H1 (cell line): ENCODE data around the gene NEO1. TPM values are rescaled to one million over a fixed set of nuclear protein-coding genes. Genes with fewer than 3 reads are reported as not detected.

ENCODE experiments used
- CTCF ChIA-PET: fragments of 300-600 bp; sonication (Branson Sonifier 250); formaldehyde crosslinking; loops from one replicate; lab custom pipeline; 2021; ENCODE audit not compliant: partially characterized antibody; lab: Charles Lee
- POLR2A ChIA-PET: fragments of 300-600 bp; sonication (Branson Sonifier 250); formaldehyde crosslinking; loops from one replicate; lab custom pipeline; 2021; ENCODE audit warnings: inconsistent platforms; ENCODE audit not compliant: partially characterized antibody; lab: Charles Lee
- DNase-seq, 2 experiments: peaks; one replicate each; pipeline versions ENCODE4 v3.0.0 to v3.0.0-alpha.2; 2010 to 2022; ENCODE audit warnings: low spot score in 2 of 2, low read depth in 1 of 2, mixed read lengths in 1 of 2
- FAIRE-seq: peaks from 2 replicates; lab custom pipeline; 2011; peaks lifted over from hg19 to GRCh38; lab: Jason Lieb, UNC
- H2AFZ ChIP-seq: 2 replicates; pipeline ENCODE4 v1.8.1; 2012; ENCODE audit warnings: low read length, inconsistent platforms
- H2AK5ac ChIP-seq: 2 replicates; pipeline ENCODE4 v1.6.1; 2013; ENCODE audit warnings: low read depth, low read length
- H2BK120ac ChIP-seq: replicated peaks from 2 replicates; pipeline ENCODE3; 2013; ENCODE audit warnings: low read depth, low read length, inconsistent platforms
- H2BK12ac ChIP-seq: 2 replicates; pipeline ENCODE4 v1.6.1; 2013; ENCODE audit warnings: low read depth, low read length
- H2BK15ac ChIP-seq: 2 replicates; pipeline ENCODE4 v1.6.1; 2013; ENCODE audit warnings: low read length
- H2BK20ac ChIP-seq: 2 replicates; pipeline ENCODE4 v1.6.1; 2013; ENCODE audit warnings: low read length
- H2BK5ac ChIP-seq: 2 replicates; pipeline ENCODE4 v1.6.1; 2013; ENCODE audit warnings: low read depth, low read length
- H3K14ac ChIP-seq: 2 replicates; pipeline ENCODE4 v1.6.1; 2013; ENCODE audit warnings: inconsistent platforms; ENCODE audit not compliant: insufficient read length
- H3K18ac ChIP-seq: 2 replicates; pipeline ENCODE4 v1.6.1; 2013; ENCODE audit warnings: low read length; ENCODE audit errors: extremely low read depth
- H3K23ac ChIP-seq: 2 replicates; pipeline ENCODE4 v1.6.1; 2013; ENCODE audit warnings: inconsistent platforms; ENCODE audit not compliant: insufficient read length
- H3K23me2 ChIP-seq: 2 replicates; pipeline ENCODE4 v1.6.1; 2013; ENCODE audit warnings: low read depth, low read length
- H3K27ac ChIP-seq: 2 replicates; pipeline ENCODE4 v1.6.1; 2011; ENCODE audit warnings: low read depth, low read length, inconsistent platforms
- H3K27me3 ChIP-seq, 4 experiments: replicated peaks in 1 of 4; 1 replicate in 1 of 4; 2 replicates in 3 of 4; pipeline versions ENCODE4 v1.6.1 to v1.8.1; 2011 to 2013; ENCODE audit warnings: low read length in 3 of 4, mild to moderate bottlenecking in 3 of 4, inconsistent platforms in 2 of 4, mixed read lengths in 2 of 4, moderate library complexity in 1 of 4; ENCODE audit not compliant: control insufficient read depth in 3 of 4, insufficient read depth in 3 of 4; ENCODE audit errors: extremely low read depth in 1 of 4
- H3K36me3 ChIP-seq, 4 experiments: 2 replicates each; pipeline versions ENCODE4 v1.6.1 to v1.8.1; 2011 to 2013; ENCODE audit warnings: mild to moderate bottlenecking in 4 of 4, low read length in 3 of 4, moderate library complexity in 2 of 4, control low read depth in 1 of 4, inconsistent platforms in 1 of 4; ENCODE audit not compliant: insufficient read depth in 4 of 4, control insufficient read depth in 2 of 4
- H3K4ac ChIP-seq: replicated peaks from 2 replicates; pipeline ENCODE3; 2013; ENCODE audit warnings: low read length, low read depth, mixed read lengths, inconsistent platforms; ENCODE audit not compliant: insufficient read length
- H3K4me1 ChIP-seq, 4 experiments: replicated peaks in 1 of 4; 1 replicate in 1 of 4; 2 replicates in 3 of 4; pipeline versions ENCODE4 v1.6.1 to v1.8.1; 2011 to 2013; ENCODE audit warnings: low read length in 3 of 4, inconsistent platforms in 2 of 4, mixed read lengths in 1 of 4; ENCODE audit not compliant: insufficient read depth in 4 of 4, control insufficient read depth in 3 of 4
- H3K4me2 ChIP-seq, 2 experiments: 2 replicates each; pipeline versions ENCODE4 v1.6.1 to v1.8.1; 2011 to 2013; ENCODE audit warnings: low read depth in 2 of 2, low read length in 2 of 2, control low read depth in 1 of 2, inconsistent platforms in 1 of 2, mild to moderate bottlenecking in 1 of 2; ENCODE audit not compliant: insufficient read depth in 1 of 2
- H3K4me3 ChIP-seq, 4 experiments: fragments of 200-600, 300-600 bp in 1 of 4; sonication (generic), shearing (Covaris generic), sonication (Bioruptor Twin) in 1 of 4; 2 replicates each; pipeline versions ENCODE4 v1.5.1 to v1.8.1; 2011 to 2016; ENCODE audit warnings: low read length in 4 of 4, low read depth in 3 of 4, control low read depth in 2 of 4, inconsistent platforms in 2 of 4, mild to moderate bottlenecking in 2 of 4, mixed read lengths in 1 of 4, moderate library complexity in 1 of 4; ENCODE audit not compliant: insufficient read depth in 2 of 4; ENCODE audit errors: extremely low read depth in 1 of 4
- H3K56ac ChIP-seq: replicated peaks from 2 replicates; pipeline ENCODE3; 2013; ENCODE audit warnings: low read depth, mild to moderate bottlenecking, mixed read lengths, low read length, inconsistent platforms; ENCODE audit not compliant: insufficient read length
- H3K79me1 ChIP-seq: 2 replicates; pipeline ENCODE4 v1.6.1; 2013; ENCODE audit warnings: low read depth, low read length, control low read depth
- H3K79me2 ChIP-seq, 2 experiments: 2 replicates each; pipeline versions ENCODE4 v1.6.1 to v1.8.1; 2012 to 2013; ENCODE audit warnings: low read length in 2 of 2, mild to moderate bottlenecking in 2 of 2, inconsistent platforms in 1 of 2; ENCODE audit not compliant: insufficient read depth in 2 of 2, control insufficient read depth in 1 of 2
- H3K9ac ChIP-seq, 4 experiments: replicated peaks in 1 of 4; 1 replicate in 1 of 4; 2 replicates in 3 of 4; pipeline versions ENCODE4 v1.6.1 to v1.8.1; 2011 to 2013; ENCODE audit warnings: low read depth in 3 of 4, low read length in 3 of 4, control low read depth in 2 of 4, mild to moderate bottlenecking in 2 of 4, moderate library complexity in 2 of 4, inconsistent platforms in 1 of 4; ENCODE audit errors: extremely low read depth in 1 of 4
- H3K9me3 ChIP-seq, 2 experiments: 2 replicates each; pipeline versions ENCODE4 v1.6.1 to v1.8.1; 2012 to 2013; ENCODE audit warnings: mild to moderate bottlenecking in 2 of 2, moderate library complexity in 2 of 2, control low read depth in 1 of 2, inconsistent platforms in 1 of 2, low read depth in 1 of 2, low read length in 1 of 2, mixed read lengths in 1 of 2; ENCODE audit not compliant: insufficient read depth in 2 of 2
- H4K20me1 ChIP-seq, 2 experiments: replicated peaks in 1 of 2; 2 replicates each; pipeline versions ENCODE3 to v1.8.1; 2011 to 2013; ENCODE audit warnings: inconsistent platforms in 2 of 2, low read length in 2 of 2, mild to moderate bottlenecking in 1 of 2; ENCODE audit not compliant: insufficient read depth in 2 of 2, control insufficient read depth in 1 of 2
- H4K5ac ChIP-seq: 2 replicates; pipeline ENCODE4 v1.6.1; 2013; ENCODE audit warnings: low read length, low read depth, mixed read lengths, inconsistent platforms; ENCODE audit not compliant: insufficient read length
- H4K8ac ChIP-seq: 2 replicates; pipeline ENCODE4 v1.8.0; 2013; ENCODE audit warnings: mild to moderate bottlenecking, moderate library complexity, low read length, inconsistent platforms; ENCODE audit not compliant: insufficient read depth; ENCODE audit errors: extremely low read depth
- H4K91ac ChIP-seq: replicated peaks from 2 replicates; pipeline ENCODE3; 2013; ENCODE audit warnings: low read length, mixed read lengths, inconsistent platforms; ENCODE audit not compliant: insufficient read length
- BACH1 ChIP-seq: IDR thresholded peaks from 2 replicates; pipeline ENCODE4 v1.6.1; 2012; ENCODE audit warnings: low read length, improper control_type of control experiment
- CEBPB ChIP-seq: IDR thresholded peaks from 2 replicates; pipeline ENCODE4 v1.6.1; 2012; ENCODE audit warnings: low read depth, low read length
- EZH2 ChIP-seq: fragments of 200-600 bp; sonication (generic); IDR thresholded peaks from 2 replicates; pipeline ENCODE4 v1.7.1; 2012; ENCODE audit warnings: low read depth, mild to moderate bottlenecking, moderate library complexity, low read length, inconsistent platforms; ENCODE audit not compliant: severe bottlenecking
- RFX5 ChIP-seq: IDR thresholded peaks from 2 replicates; pipeline ENCODE4 v1.6.1; 2011; ENCODE audit warnings: low read depth, low read length, improper control_type of control experiment, borderline replicate concordance
- SUZ12 ChIP-seq: fragments of 200-600 bp; sonication (generic); IDR thresholded peaks from 2 replicates; pipeline ENCODE4 v1.6.1; 2012; ENCODE audit warnings: mild to moderate bottlenecking, inconsistent platforms, low read length, moderate library complexity, mixed read lengths
- TEAD4 ChIP-seq: IDR thresholded peaks from 2 replicates; pipeline ENCODE4 v1.6.1; 2012; ENCODE audit warnings: low read depth, low read length, inconsistent platforms, mixed read lengths
- WGBS, 2 experiments: shearing (Covaris generic) in 1 of 2; methylation state at CpG; one replicate each; pipeline versions ENCODE4 v1.1.6 to v1.1.7; 2013 to 2015; ENCODE audit warnings: low lambda C conversion rate in 2 of 2, mixed read lengths in 2 of 2, inconsistent platforms in 1 of 2, low coverage in 1 of 2, missing lambda C conversion rate in 1 of 2; ENCODE audit not compliant: insufficient replicate concordance in 2 of 2, insufficient coverage in 1 of 2, insufficient read length in 1 of 2; ENCODE audit errors: extremely low coverage in 1 of 2, missing lambda C conversion rate in 1 of 2; 5-methylcytosine and 5-hydroxymethylcytosine counted together
- polyA plus RNA-seq, 7 experiments: library from polyadenylated mRNA; depleted of rRNA in 3 of 7; stranded (reverse) in 5 of 7; unstranded in 2 of 7; fragments of >200 nt in 5 of 7; fragments of 200-250 nt in 2 of 7; gene quantifications; 1 replicate in 5 of 7; 2 replicates in 1 of 7; 4 replicates in 1 of 7; pipeline versions ENCODE4 v1.2.1 to v1.2.3, GENCODE V29; 2011 to 2013; ENCODE audit warnings: missing spikeins in 2 of 7, mixed read lengths in 2 of 7
- total RNA-seq: library from RNA; stranded (reverse); fragmentation: NEBNext Ultra II Directional; extraction: Animal tissue kit (Norgen Biotek cat#: 25700); gene quantifications from 2 replicates; pipeline ENCODE4 v1.2.1, GENCODE V29; 2021
- TF ChIP-seq, protein P1 (sequence below): IDR thresholded peaks from 2 replicates; pipeline ENCODE4 v1.6.1; 2011; ENCODE audit warnings: low read depth, mild to moderate bottlenecking, low read length; ENCODE audit not compliant: insufficient read depth
- TF ChIP-seq, protein P2 (sequence below): IDR thresholded peaks from 2 replicates; pipeline ENCODE4 v1.6.1; 2012; ENCODE audit warnings: inconsistent platforms

Gene NEO1
- total and polyA plus RNA-seq, 2 of the 8 experiments (the other 6 are each of a cell fraction or from before 2014, with no cell fraction given), result 36.0 to 51.0 TPM

DNA sequence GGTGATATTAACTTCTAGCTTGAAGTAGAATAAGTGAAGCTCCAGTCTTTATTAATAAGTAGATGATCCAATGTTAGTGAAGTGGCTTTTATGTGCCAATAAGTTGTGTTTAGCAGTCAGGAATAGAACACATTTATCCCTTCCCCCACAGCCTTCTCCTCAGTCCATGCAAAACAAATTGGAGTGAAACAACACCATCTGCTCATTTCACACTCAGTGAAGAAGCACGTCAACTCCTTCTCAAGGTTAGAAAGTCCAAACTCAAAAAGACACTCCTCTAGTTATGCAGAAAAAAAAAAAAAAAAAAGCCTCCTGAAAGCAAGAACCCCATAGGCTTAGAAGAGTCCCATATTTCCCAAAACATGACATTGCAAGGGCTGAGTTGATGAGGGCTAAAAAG is 18.0 kb upstream of the NEO1 start:
- no peak overlapping the region for H3K14ac ChIP-seq
- H4K8ac ChIP-seq, result no peak overlapping the region
- ChIA-PET POLR2A (no interaction called here), CTCF (interaction anchor here (0.7 to 1.6 kb wide), 3 partner anchors 15 to 662 kb away, joined by 3 to 4 read pairs (median 3); no protein-coding TSS in a partner anchor)
- no peak overlapping the region for H3K4me2 ChIP-seq
- FAIRE-seq (no peak), DNase-seq (no peak)
- H4K20me1 ChIP-seq, result no peaks in the 10 kb centered on the region
- no peak overlapping the region for H4K91ac ChIP-seq
- no peak overlapping the region for H2BK120ac ChIP-seq
- no peak overlapping the region for H2AFZ ChIP-seq
- 87% methylated on average over 1 of the region's 1 CpG; no CpG with 5 or more reads in 1 of the 2 experiments for WGBS, 2 experiments
- no peak overlapping the region for H2BK15ac ChIP-seq
- no peak overlapping the region for H3K18ac ChIP-seq
- H4K5ac ChIP-seq, result no peak overlapping the region
- no peaks in the 10 kb centered on the region for H3K23me2 ChIP-seq
- H2BK20ac ChIP-seq, result no peak overlapping the region
- no peaks in the 10 kb centered on the region for H3K79me1 ChIP-seq
- no peak overlapping the region for H3K23ac ChIP-seq
- no peak overlapping the region for H2AK5ac ChIP-seq
- H3K9ac ChIP-seq, result no peak overlapping the region
- H3K9me3 ChIP-seq, result no peaks in the 10 kb centered on the region; a peak in 1 of 4 replicates
- H3K4ac ChIP-seq, result no peak overlapping the region
- H3K79me2 ChIP-seq, result no peaks in the 10 kb centered on the region
- H2BK12ac ChIP-seq, result no peak overlapping the region
- H3K27me3 ChIP-seq, result no peaks in the 10 kb centered on the region
- no peak overlapping the region for H3K56ac ChIP-seq
- H3K27ac ChIP-seq, result no peak overlapping the region
- no peak overlapping the region for H2BK5ac ChIP-seq
- H3K36me3 ChIP-seq, result no peaks in the 10 kb centered on the region
- H3K4me1 ChIP-seq, result peaks cover 0 to 1% (median under 1%) of the 10 kb centered on the region in 4 experiments; a peak in 3 of 7 replicates
- H3K4me3 ChIP-seq, result no peak overlapping the region
- TF ChIP-seq CEBPB, result no peak
- no peak for TF ChIP-seq TEAD4
- no peak for TF ChIP-seq RFX5
- TF ChIP-seq, protein P1, sequence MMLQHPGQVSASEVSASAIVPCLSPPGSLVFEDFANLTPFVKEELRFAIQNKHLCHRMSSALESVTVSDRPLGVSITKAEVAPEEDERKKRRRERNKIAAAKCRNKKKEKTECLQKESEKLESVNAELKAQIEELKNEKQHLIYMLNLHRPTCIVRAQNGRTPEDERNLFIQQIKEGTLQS, result no peak
- no peak for TF ChIP-seq EZH2
- TF ChIP-seq, protein P2, sequence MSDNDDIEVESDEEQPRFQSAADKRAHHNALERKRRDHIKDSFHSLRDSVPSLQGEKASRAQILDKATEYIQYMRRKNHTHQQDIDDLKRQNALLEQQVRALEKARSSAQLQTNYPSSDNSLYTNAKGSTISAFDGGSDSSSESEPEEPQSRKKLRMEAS, result no peak
- no peak for TF ChIP-seq SUZ12
- no peak for TF ChIP-seq BACH1
